Upper lobe of left lung (tissue), 4 donors: ENCODE measurements around the gene STOML3.

Source experiments
- EP300 ChIP-seq, 4 donors: sonication (generic); formaldehyde crosslinking; IDR thresholded peaks; one replicate each; pipeline ENCODE4 v1.5.1; 2017; ENCODE audit warnings: antibody characterized with exemption in 4 of 4, control low read depth in 2 of 4
- POLR2A ChIP-seq, 4 donors: fragments of 450-650 bp; IDR thresholded peaks; one replicate each; pipeline ENCODE4 v1.5.1; 2016 to 2017; ENCODE audit warnings: antibody characterized with exemption in 4 of 4, mild to moderate bottlenecking in 2 of 4
- POLR2AphosphoS5 ChIP-seq, 2 donors: sonication (generic); formaldehyde crosslinking; IDR thresholded peaks; one replicate each; pipeline ENCODE4 v1.5.1; 2017; ENCODE audit warnings: antibody characterized with exemption in 2 of 2
- TF ChIP-seq, protein P1 (sequence below), 6 experiments: fragments of 450-650 bp in 4 of 6; fragments of 200-600 bp in 2 of 6; sonication (generic) in 2 of 6; IDR thresholded peaks; one replicate each; pipeline ENCODE4 v1.5.1; 2016 to 2019; ENCODE audit warnings: antibody characterized with exemption in 6 of 6

DNA sequence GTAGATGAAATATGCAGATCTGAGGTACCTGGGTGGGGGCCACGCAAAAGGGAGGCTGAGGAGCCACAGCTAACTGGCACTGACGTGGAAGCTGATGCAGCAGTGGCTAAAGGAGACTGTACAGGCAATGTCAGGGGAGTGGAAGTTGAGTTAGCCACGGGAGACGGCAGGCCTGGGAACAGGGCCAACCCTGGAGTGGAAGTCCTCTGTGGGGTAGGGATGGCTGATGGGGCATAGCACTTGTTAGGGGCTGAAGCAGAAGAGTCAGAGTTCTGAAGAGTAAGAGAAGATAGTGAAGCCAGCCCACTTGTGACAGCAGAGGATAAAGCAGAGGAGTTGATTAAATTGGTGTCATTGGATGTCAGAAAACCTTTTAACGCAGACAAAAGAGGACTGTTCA, 22.8 kb upstream of the STOML3 start:
- TF ChIP-seq POLR2AphosphoS5 (IDR thresholded peaks at IDR 0.05), result no peak
- TF ChIP-seq, protein P1, sequence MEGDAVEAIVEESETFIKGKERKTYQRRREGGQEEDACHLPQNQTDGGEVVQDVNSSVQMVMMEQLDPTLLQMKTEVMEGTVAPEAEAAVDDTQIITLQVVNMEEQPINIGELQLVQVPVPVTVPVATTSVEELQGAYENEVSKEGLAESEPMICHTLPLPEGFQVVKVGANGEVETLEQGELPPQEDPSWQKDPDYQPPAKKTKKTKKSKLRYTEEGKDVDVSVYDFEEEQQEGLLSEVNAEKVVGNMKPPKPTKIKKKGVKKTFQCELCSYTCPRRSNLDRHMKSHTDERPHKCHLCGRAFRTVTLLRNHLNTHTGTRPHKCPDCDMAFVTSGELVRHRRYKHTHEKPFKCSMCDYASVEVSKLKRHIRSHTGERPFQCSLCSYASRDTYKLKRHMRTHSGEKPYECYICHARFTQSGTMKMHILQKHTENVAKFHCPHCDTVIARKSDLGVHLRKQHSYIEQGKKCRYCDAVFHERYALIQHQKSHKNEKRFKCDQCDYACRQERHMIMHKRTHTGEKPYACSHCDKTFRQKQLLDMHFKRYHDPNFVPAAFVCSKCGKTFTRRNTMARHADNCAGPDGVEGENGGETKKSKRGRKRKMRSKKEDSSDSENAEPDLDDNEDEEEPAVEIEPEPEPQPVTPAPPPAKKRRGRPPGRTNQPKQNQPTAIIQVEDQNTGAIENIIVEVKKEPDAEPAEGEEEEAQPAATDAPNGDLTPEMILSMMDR (IDR thresholded peaks at IDR 0.05), result no peak
- TF ChIP-seq POLR2A (IDR thresholded peaks at IDR 0.05), result no peak
- TF ChIP-seq EP300 (IDR thresholded peaks at IDR 0.05), result no peak
